Left ventricle myocardium inferior (tissue), 1 donor: ENCODE results near the gene SLC44A3. TPM values are rescaled to one million over a fixed set of nuclear protein-coding genes. Genes with fewer than 3 reads are reported as not detected.

Source experiments
- DNase-seq: peaks from one replicate; pipeline ENCODE4 v3.0.0-alpha.2; 2020
- H3K27ac ChIP-seq: fragments of 200-600 bp; replicated peaks from 2 replicates; pipeline ENCODE4 v1.8.0; 2021
- H3K27me3 ChIP-seq: fragments of 200-600 bp; 2 replicates; pipeline ENCODE4 v1.8.0; 2021; ENCODE audit warnings: low read depth
- H3K36me3 ChIP-seq: fragments of 200-600 bp; 2 replicates; pipeline ENCODE4 v1.8.0; 2021
- H3K4me1 ChIP-seq: fragments of 200-600 bp; 2 replicates; pipeline ENCODE4 v1.8.0; 2021
- H3K4me3 ChIP-seq: fragments of 200-600 bp; 2 replicates; pipeline ENCODE4 v1.8.0; 2021; ENCODE audit warnings: mild to moderate bottlenecking, moderate library complexity
- H3K9me3 ChIP-seq: fragments of 200-600 bp; replicated peaks from 2 replicates; pipeline ENCODE4 v1.8.0; 2021
- intact Hi-C: fragments of 100-400 bp; cut with micrococcal nuclease; formaldehyde crosslinking; loops from one replicate; pipeline ENCODE4 v1.11.0; 2022
- total RNA-seq: library from RNA; stranded (reverse); fragmentation: NEBNext Ultra II Directional; extraction: Animal tissue kit (Norgen Biotek cat#: 25700); gene quantifications from one replicate; pipeline ENCODE4 v1.2.1, GENCODE V29; 2021
- TF ChIP-seq, protein P1 (sequence below): fragments of 200-600 bp; IDR thresholded peaks from 2 replicates; pipeline ENCODE4 v1.8.0; 2021; ENCODE audit warnings: antibody characterized with exemption, mild to moderate bottlenecking, borderline replicate concordance
- donor health status: DM: no; HTN: yes; CAD: no; lungs with severe emphysema.

SLC44A3 gene
- total RNA-seq, 1 donor from 2014 or later, result 5.9 TPM

DNA sequence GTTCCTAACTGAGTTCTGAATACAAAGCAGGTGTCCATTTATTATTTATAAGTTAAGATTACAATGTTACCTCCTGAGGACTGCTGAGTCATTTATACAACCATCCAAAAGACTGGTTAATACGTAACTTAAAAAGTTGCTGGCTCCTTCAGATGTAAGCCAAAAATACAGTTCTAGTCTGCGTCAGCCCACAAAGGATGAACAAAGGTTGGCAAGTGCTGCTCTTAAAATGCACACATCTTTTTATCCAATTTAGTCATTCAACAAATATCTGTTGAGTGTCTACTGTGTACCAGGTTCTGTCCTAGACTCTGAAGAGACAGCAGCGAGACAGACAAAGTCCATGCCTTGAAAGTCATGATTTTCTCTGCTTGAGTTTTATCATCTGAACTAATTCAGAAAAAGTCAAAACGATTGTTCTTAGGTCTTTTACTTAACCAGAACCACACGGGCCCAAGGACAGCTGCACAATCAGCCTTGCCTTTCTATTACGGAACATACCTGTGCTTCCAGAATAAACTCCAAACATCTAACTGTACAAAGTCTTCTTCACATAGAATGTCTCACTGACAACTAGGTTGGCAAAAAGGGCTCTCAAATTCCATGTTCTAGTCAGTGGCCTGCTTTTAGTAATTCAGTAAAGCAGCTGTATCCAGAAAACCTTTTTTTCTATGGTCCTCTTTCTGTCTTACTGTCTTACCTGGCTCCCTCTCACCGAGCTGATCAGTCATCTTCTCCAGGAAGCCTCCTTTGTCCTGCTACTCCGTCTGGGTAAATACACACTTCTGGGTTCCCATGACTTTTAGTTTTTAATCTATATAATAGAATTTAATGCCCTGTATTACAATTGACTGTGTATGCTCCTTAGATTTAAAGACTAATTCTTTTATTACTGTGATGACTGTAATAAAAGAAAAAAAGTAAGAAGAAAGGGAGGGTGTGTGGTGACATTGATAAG lies 122.3 kb downstream of the SLC44A3 start:
- Histone ChIP-seq H3K4me1 (peaks cover 13% of the 10 kb centered on the region), H3K36me3 (no peaks in the 10 kb centered on the region), H3K4me3 (no peak overlapping the region), H3K27me3 (no peaks in the 10 kb centered on the region), H3K9me3 (no peaks in the 10 kb centered on the region), H3K27ac (no peak overlapping the region)
- TF ChIP-seq, protein P1, sequence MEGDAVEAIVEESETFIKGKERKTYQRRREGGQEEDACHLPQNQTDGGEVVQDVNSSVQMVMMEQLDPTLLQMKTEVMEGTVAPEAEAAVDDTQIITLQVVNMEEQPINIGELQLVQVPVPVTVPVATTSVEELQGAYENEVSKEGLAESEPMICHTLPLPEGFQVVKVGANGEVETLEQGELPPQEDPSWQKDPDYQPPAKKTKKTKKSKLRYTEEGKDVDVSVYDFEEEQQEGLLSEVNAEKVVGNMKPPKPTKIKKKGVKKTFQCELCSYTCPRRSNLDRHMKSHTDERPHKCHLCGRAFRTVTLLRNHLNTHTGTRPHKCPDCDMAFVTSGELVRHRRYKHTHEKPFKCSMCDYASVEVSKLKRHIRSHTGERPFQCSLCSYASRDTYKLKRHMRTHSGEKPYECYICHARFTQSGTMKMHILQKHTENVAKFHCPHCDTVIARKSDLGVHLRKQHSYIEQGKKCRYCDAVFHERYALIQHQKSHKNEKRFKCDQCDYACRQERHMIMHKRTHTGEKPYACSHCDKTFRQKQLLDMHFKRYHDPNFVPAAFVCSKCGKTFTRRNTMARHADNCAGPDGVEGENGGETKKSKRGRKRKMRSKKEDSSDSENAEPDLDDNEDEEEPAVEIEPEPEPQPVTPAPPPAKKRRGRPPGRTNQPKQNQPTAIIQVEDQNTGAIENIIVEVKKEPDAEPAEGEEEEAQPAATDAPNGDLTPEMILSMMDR, result no peak
- DNase-seq, result no peak
- intact Hi-C loops, result no loop called here

Other genes with a start within 250 kb of the SLC44A3 start
- 67.9 TPM for gene CNN3, start 106.8 kb downstream of the SLC44A3 start, total RNA-seq